Activated naive CD4-positive, alpha-beta T cell treated with anti-CD3 and anti-CD28 coated beads, Interleukin-2, amount 10 ng/mL, durations not matched to agents 7 days and 5 days (primary cell): Measurements from ENCODE around the gene ATG2B.

Source experiments
- CTCF ChIA-PET: fragments of 350-600 bp; sonication (Branson Sonifier 250); formaldehyde crosslinking; loops from one replicate; lab custom pipeline; 2021; ENCODE audit warnings: antibody characterized with exemption; lab: Charles Lee
- DNase-seq: peaks from one replicate; pipeline ENCODE4 v3.0.0-alpha.2; 2020
- H3K27ac Mint-ChIP-seq: one replicate; pipeline ENCODE4 v1.8.0; 2021; ENCODE audit warnings: mild to moderate bottlenecking, moderate library complexity, mixed read lengths
- H3K27me3 Mint-ChIP-seq: one replicate; pipeline ENCODE4 v1.8.0; 2021; ENCODE audit warnings: mild to moderate bottlenecking, mixed read lengths
- H3K36me3 Mint-ChIP-seq: one replicate; pipeline ENCODE4 v1.8.0; 2021; ENCODE audit warnings: mixed read lengths
- H3K4me1 Mint-ChIP-seq: one replicate; pipeline ENCODE4 v1.8.0; 2021; ENCODE audit warnings: mixed read lengths
- H3K4me3 Mint-ChIP-seq: one replicate; pipeline ENCODE4 v1.8.0; 2021; ENCODE audit warnings: mild to moderate bottlenecking, moderate library complexity, mixed read lengths
- H3K9me3 Mint-ChIP-seq: one replicate; pipeline ENCODE4 v1.8.0; 2021; ENCODE audit warnings: mixed read lengths

ATG2B gene

DNA sequence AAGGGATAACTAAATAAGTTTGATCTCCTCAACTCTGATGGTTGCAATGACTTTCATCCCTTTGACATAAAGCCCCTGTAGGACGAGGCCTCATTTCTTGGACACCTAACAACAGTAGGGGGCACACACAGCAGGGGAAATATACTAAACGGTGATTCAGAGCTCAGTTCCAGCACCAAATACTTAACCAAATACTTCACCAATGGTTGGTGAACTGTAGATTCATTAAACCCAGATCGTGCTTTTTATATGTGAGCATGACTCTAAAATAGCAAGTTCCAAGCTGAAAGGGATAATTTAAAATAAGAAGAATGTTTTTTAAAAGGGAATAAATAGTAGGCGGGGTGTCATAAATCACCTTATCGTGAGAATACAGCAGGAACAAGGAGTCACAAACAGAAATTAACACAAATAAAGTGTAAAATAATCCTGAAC lies 53.2 kb downstream of the ATG2B start:
- DNase-seq = no peak
- CTCF ChIA-PET = no interaction called here
- Mint-ChIP-seq H3K36me3 (peaks cover 23% of the 10 kb centered on the region), H3K4me1 (no peaks in the 10 kb centered on the region), H3K4me3 (no peak overlapping the region), H3K27me3 (no peaks in the 10 kb centered on the region), H3K27ac (no peak overlapping the region), H3K9me3 (no peaks in the 10 kb centered on the region)

DNA sequence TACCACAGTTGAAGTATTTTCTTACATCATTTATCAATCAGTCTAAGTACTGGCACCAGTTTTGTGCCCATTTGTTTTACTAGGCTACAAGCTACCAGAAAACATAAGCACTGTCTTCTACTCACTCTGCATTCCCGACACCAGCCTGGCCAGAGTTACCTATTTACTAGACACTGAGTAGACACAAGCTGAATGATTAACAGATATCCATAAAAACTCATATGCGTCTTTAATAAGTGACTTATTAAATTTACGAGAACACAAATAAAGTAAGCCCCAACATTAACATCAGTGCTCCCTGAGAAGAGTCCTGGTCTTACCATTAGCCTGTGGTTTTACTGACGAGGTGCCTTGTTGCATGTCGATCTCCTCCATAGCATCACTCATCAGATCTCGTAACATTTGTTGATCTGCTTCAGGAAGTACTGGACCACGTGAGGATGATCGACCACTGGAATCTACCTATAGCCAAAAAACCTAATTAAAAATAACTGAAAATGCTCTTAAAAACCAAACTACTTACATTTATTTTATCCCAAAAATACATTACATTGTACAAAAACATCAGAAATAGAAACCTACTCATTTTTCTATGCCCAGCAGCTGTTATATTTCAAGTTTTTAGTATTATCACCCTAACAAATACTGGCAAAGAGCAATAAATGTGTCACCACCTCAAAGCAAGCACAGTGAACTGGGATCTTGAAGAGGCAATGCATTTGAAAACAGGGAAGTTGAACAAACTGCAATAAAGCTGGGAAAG lies 53.8 kb downstream of the ATG2B start:
- H3K27ac Mint-ChIP-seq = no peak overlapping the region
- CTCF ChIA-PET = interaction anchor here (2.3 kb wide), 1 partner anchor 11 kb away, joined by 9 read pairs; no protein-coding TSS in a partner anchor
- H3K4me3 Mint-ChIP-seq = no peak overlapping the region
- no peaks in the 10 kb centered on the region for H3K27me3 Mint-ChIP-seq
- no peaks in the 10 kb centered on the region for H3K9me3 Mint-ChIP-seq
- H3K4me1 Mint-ChIP-seq = no peaks in the 10 kb centered on the region
- no peak for DNase-seq
- H3K36me3 Mint-ChIP-seq = peaks cover 22% of the 10 kb centered on the region

- no peak for DNase-seq
- Mint-ChIP-seq H3K36me3 (peaks cover 19% of the 10 kb centered on the region), H3K4me3 (no peak overlapping the region), H3K27ac (no peak overlapping the region), H3K4me1 (no peaks in the 10 kb centered on the region), H3K9me3 (no peaks in the 10 kb centered on the region), H3K27me3 (no peaks in the 10 kb centered on the region)
- CTCF ChIA-PET = interaction anchor here (0.6 to 2.3 kb wide), 3 partner anchors 10 to 216 kb away, joined by 3 to 9 read pairs (median 4); no protein-coding TSS in a partner anchor
Measured at GRCh38 chr14:96307434-96307833, 55.7 kb downstream of the ATG2B start.

GRCh38 chr14:96304956-96305355 lies 58.2 kb downstream of the ATG2B start:
- H3K9me3 Mint-ChIP-seq = no peaks in the 10 kb centered on the region
- H3K36me3 Mint-ChIP-seq = peaks cover 12% of the 10 kb centered on the region
- no peak overlapping the region for H3K4me3 Mint-ChIP-seq
- no peak overlapping the region for H3K27ac Mint-ChIP-seq
- CTCF ChIA-PET = no interaction called here
- DNase-seq = no peak
- H3K4me1 Mint-ChIP-seq = no peaks in the 10 kb centered on the region
- no peaks in the 10 kb centered on the region for H3K27me3 Mint-ChIP-seq

DNA sequence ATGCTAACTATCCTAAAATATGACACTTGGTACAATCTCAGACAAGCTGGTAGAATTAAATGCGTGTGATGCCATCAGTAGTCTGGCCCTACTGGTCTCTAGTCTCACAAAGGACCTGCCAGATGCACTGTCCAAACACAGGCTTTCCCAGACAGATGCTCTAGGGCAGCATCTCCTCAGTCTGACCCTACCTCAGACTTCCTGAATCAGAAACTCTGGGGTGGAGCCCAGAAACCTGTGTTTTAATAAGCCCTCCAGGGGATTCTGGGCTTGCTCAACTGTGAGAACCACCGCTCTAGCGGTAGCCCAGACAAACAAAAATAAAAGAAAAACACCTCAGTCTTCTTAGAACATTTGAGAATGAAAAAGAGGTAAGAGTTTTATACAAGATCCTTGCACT lies 59.2 kb downstream of the ATG2B start:
- CTCF ChIA-PET = no interaction called here
- no peak overlapping the region for H3K4me3 Mint-ChIP-seq
- peaks cover 8% of the 10 kb centered on the region for H3K36me3 Mint-ChIP-seq
- no peaks in the 10 kb centered on the region for H3K4me1 Mint-ChIP-seq
- no peak for DNase-seq
- no peaks in the 10 kb centered on the region for H3K9me3 Mint-ChIP-seq
- no peak overlapping the region for H3K27ac Mint-ChIP-seq
- H3K27me3 Mint-ChIP-seq = no peaks in the 10 kb centered on the region

DNA sequence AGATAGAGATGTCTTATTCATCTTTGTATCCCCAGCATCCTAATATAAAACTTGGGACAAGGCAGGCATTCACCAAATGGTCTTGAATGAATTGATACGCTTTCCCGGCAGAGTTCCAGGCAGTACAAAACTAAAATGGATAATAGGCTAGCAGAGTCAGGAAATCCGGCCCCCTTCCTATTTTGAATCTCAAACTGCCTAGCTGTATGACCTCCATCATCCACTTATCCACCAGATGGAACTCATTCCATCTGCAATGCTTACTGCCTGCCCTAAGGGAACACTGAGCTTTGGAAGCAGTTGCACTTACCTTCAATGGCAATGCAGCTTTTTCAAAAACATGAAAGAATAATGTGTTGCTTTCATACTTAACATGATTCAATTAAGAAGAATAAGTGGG lies 63.7 kb downstream of the ATG2B start:
- no peak overlapping the region for H3K4me3 Mint-ChIP-seq
- no peak for DNase-seq
- H3K9me3 Mint-ChIP-seq = no peaks in the 10 kb centered on the region
- no peaks in the 10 kb centered on the region for H3K27me3 Mint-ChIP-seq
- H3K4me1 Mint-ChIP-seq = no peaks in the 10 kb centered on the region
- H3K36me3 Mint-ChIP-seq = peaks cover 5% of the 10 kb centered on the region
- CTCF ChIA-PET = interaction anchor here (1.0 to 1.7 kb wide), 2 partner anchors 124 to 127 kb away, joined by 3 to 6 read pairs; no protein-coding TSS in a partner anchor
- H3K27ac Mint-ChIP-seq = no peak overlapping the region

- Mint-ChIP-seq H3K27me3 (no peaks in the 10 kb centered on the region), H3K27ac (no peak overlapping the region), H3K36me3 (peaks cover 6% of the 10 kb centered on the region), H3K4me1 (no peaks in the 10 kb centered on the region), H3K9me3 (no peaks in the 10 kb centered on the region), H3K4me3 (no peak overlapping the region)
- CTCF ChIA-PET = interaction anchor here (1.7 to 2.2 kb wide), 4 partner anchors 10 to 126 kb away, joined by 4 to 9 read pairs (median 8); no protein-coding TSS in a partner anchor
- no peak for DNase-seq
Measured at GRCh38 chr14:96297997-96298515, 65.1 kb downstream of the ATG2B start.

GRCh38 chr14:96297000-96297399 lies 66.1 kb downstream of the ATG2B start:
- H3K4me1 Mint-ChIP-seq = no peaks in the 10 kb centered on the region
- H3K27ac Mint-ChIP-seq = no peak overlapping the region
- H3K9me3 Mint-ChIP-seq = no peaks in the 10 kb centered on the region
- peaks cover 4% of the 10 kb centered on the region for H3K36me3 Mint-ChIP-seq
- DNase-seq = no peak
- H3K4me3 Mint-ChIP-seq = no peak overlapping the region
- CTCF ChIA-PET = interaction anchor here (0.6 to 2.2 kb wide), 10 partner anchors 11 to 1518 kb away, joined by 3 to 9 read pairs (median 4); no protein-coding TSS in a partner anchor
- H3K27me3 Mint-ChIP-seq = no peaks in the 10 kb centered on the region

DNA sequence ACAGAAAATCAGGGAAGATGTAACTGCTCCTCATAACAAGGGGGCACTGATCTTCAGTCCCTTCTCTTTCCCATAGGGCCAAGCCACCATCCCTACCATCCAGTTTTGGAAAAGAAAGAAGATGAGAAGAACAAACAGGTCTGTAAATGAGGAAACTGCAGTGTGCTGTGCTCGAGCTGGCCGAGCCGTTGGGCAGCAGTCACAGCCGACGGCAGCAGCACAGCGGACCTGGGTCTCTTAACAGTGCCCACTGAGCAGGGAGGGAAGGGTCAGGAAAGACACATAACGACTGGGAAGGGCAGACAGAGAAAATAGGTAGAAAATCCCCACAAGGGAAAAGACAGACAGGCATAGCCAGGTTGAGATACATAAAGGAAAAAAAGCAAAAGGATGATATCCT lies 68.9 kb downstream of the ATG2B start:
- Mint-ChIP-seq H3K4me3 (no peak overlapping the region), H3K27me3 (no peaks in the 10 kb centered on the region), H3K4me1 (no peaks in the 10 kb centered on the region), H3K27ac (no peak overlapping the region), H3K36me3 (peaks cover 8% of the 10 kb centered on the region), H3K9me3 (no peaks in the 10 kb centered on the region)
- CTCF ChIA-PET = no interaction called here
- no peak for DNase-seq

- Mint-ChIP-seq H3K4me1 (no peaks in the 10 kb centered on the region), H3K9me3 (no peaks in the 10 kb centered on the region), H3K27me3 (no peaks in the 10 kb centered on the region), H3K4me3 (no peak overlapping the region), H3K36me3 (peaks cover 9% of the 10 kb centered on the region), H3K27ac (no peak overlapping the region)
- no peak for DNase-seq
- CTCF ChIA-PET = interaction anchor here (1.3 kb wide), 1 partner anchor 12 kb away, joined by 5 read pairs; no protein-coding TSS in a partner anchor
Measured at GRCh38 chr14:96287856-96288255, 75.3 kb downstream of the ATG2B start.

DNA sequence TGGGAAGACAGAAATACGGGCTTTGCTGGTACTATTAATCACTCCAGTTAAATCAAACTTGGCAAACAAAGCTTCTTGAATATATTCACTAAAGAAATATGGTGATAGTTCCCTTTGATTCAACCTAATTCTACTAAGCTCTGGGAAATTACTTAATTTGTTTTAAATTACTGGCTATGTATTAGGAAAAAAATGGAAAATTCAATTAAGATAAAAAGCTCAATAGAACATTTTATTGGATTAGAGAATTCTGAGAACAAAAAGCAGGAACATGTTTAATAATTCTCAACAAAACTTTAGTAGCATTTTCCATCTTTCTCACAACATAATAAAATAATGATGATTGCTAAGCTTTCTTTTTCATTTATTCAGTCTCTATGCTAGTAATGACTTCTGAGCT lies 76.9 kb downstream of the ATG2B start:
- Mint-ChIP-seq H3K9me3 (no peaks in the 10 kb centered on the region), H3K4me3 (no peak overlapping the region), H3K27me3 (no peaks in the 10 kb centered on the region), H3K4me1 (no peaks in the 10 kb centered on the region), H3K27ac (no peak overlapping the region), H3K36me3 (peaks cover 9% of the 10 kb centered on the region)
- DNase-seq = no peak
- CTCF ChIA-PET = interaction anchor here (0.9 to 1.2 kb wide), 3 partner anchors 11 to 14 kb away, joined by 3 to 4 read pairs (median 4); no protein-coding TSS in a partner anchor

GRCh38 chr14:96285667-96286066 lies 77.5 kb downstream of the ATG2B start:
- Mint-ChIP-seq H3K9me3 (no peaks in the 10 kb centered on the region), H3K27ac (peak overlapping the region; percentile 52), H3K4me1 (no peaks in the 10 kb centered on the region), H3K4me3 (no peak overlapping the region), H3K27me3 (no peaks in the 10 kb centered on the region), H3K36me3 (peaks cover 9% of the 10 kb centered on the region)
- no peak for DNase-seq
- CTCF ChIA-PET = interaction anchor here (0.9 to 1.0 kb wide), 2 partner anchors 10 to 15 kb away, joined by 3 to 4 read pairs; no protein-coding TSS in a partner anchor

- no peak for DNase-seq
- H3K4me3 Mint-ChIP-seq = no peak overlapping the region
- peaks cover 9% of the 10 kb centered on the region for H3K36me3 Mint-ChIP-seq
- no peaks in the 10 kb centered on the region for H3K9me3 Mint-ChIP-seq
- CTCF ChIA-PET = no interaction called here
- no peak overlapping the region for H3K27ac Mint-ChIP-seq
- no peaks in the 10 kb centered on the region for H3K27me3 Mint-ChIP-seq
- H3K4me1 Mint-ChIP-seq = no peaks in the 10 kb centered on the region
Measured at GRCh38 chr14:96284430-96284829, 78.7 kb downstream of the ATG2B start.

DNA sequence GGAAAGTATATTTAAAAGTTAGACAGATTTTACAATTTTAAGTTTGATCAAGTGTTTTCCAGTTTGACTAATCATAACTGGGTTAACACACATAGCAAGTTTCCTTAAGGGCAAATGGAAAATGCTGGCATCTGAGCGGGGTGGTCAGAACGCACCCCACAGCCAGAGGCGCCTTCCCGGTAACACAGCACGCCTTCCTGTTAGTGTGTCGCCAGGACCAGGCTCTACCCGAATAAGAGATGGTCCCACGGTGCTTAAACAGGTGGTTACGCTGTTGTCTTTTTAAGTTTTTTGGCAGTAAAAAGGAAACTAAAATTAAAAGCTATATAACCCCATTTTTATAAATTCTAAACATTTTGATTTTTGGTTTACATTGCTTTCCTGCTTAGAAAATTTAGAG lies 79.1 kb downstream of the ATG2B start:
- H3K36me3 Mint-ChIP-seq = peaks cover 7% of the 10 kb centered on the region
- DNase-seq = no peak
- no peaks in the 10 kb centered on the region for H3K4me1 Mint-ChIP-seq
- no peak overlapping the region for H3K4me3 Mint-ChIP-seq
- CTCF ChIA-PET = no interaction called here
- no peak overlapping the region for H3K27ac Mint-ChIP-seq
- peaks cover 2% of the 10 kb centered on the region for H3K9me3 Mint-ChIP-seq
- no peaks in the 10 kb centered on the region for H3K27me3 Mint-ChIP-seq
